HepG2 (cell line): Measurements from ENCODE around the gene SPATA33. TPM values are rescaled to one million over a fixed set of nuclear protein-coding genes. Genes with fewer than 3 reads are reported as not detected.

ENCODE experiments used
- ASH2L ChIP-seq: fragments of 300-600, 200-600 bp; sonication (generic); IDR thresholded peaks from 2 replicates; pipeline ENCODE4 v1.7.0; 2017; ENCODE audit warnings: low read depth, mild to moderate bottlenecking, moderate library complexity, mixed read lengths, low read length; ENCODE audit not compliant: insufficient read length
- CEBPB ChIP-seq: IDR thresholded peaks from 2 replicates; pipeline ENCODE4 v1.6.1; 2011; ENCODE audit warnings: low read depth, low read length, improper control_type of control experiment, borderline replicate concordance
- CHD4 ChIP-seq: fragments of 200-600 bp; sonication (generic); IDR thresholded peaks from 2 replicates; pipeline ENCODE4 v1.7.0; 2017; ENCODE audit warnings: mild to moderate bottlenecking, low read length, borderline replicate concordance
- ELF4 ChIP-seq: sonication (generic); formaldehyde crosslinking; IDR thresholded peaks from 2 replicates; pipeline ENCODE4 v1.5.0; 2020; ENCODE audit warnings: missing genetic modification reagents, mild to moderate bottlenecking, moderate library complexity, borderline replicate concordance
- FOXC1 ChIP-seq: sonication (generic); formaldehyde crosslinking; IDR thresholded peaks from 2 replicates; pipeline ENCODE4 v1.8.0; 2022; ENCODE audit warnings: mild to moderate bottlenecking, missing genetic modification reagents, borderline replicate concordance
- KDM5A ChIP-seq: fragments of 200-600 bp; sonication (generic); IDR thresholded peaks from 2 replicates; pipeline ENCODE4 v1.7.0; 2018; ENCODE audit warnings: antibody characterized with exemption, mild to moderate bottlenecking, low read length, borderline replicate concordance
- MAFF ChIP-seq: IDR thresholded peaks from 2 replicates; pipeline ENCODE4 v1.6.1; 2011; ENCODE audit warnings: low read depth, low read length, improper control_type of control experiment
- NCOA5 ChIP-seq: sonication (generic); formaldehyde crosslinking; IDR thresholded peaks from 2 replicates; pipeline ENCODE4 v1.4.0; 2020; ENCODE audit warnings: missing genetic modification reagents
- NR2C2 ChIP-seq: sonication (generic); formaldehyde crosslinking; IDR thresholded peaks from 2 replicates; pipeline ENCODE4 v1.4.0; 2020; ENCODE audit warnings: missing genetic modification reagents, mild to moderate bottlenecking, moderate library complexity, borderline replicate concordance
- NR2F1 ChIP-seq, 2 experiments: fragments of 450-650 bp in 1 of 2; formaldehyde crosslinking in 1 of 2; IDR thresholded peaks; 2 replicates each; pipeline versions ENCODE4 v1.5.0 to v1.6.1; 2016 to 2020; ENCODE audit warnings: mild to moderate bottlenecking in 1 of 2, missing compliant biosample characterization in 1 of 2, missing genetic modification reagents in 1 of 2, moderate library complexity in 1 of 2
- PHB2 ChIP-seq: fragments of 450-650 bp; IDR thresholded peaks from 2 replicates; pipeline ENCODE4 v1.6.1; 2018; ENCODE audit not compliant: partially characterized antibody
- POGZ ChIP-seq: sonication (generic); formaldehyde crosslinking; IDR thresholded peaks from 2 replicates; pipeline ENCODE4 v1.4.0; 2020; ENCODE audit warnings: mild to moderate bottlenecking, missing genetic modification reagents
- PREB ChIP-seq: sonication (generic); formaldehyde crosslinking; IDR thresholded peaks from 2 replicates; pipeline ENCODE4 v1.4.0; 2020; ENCODE audit warnings: missing genetic modification reagents
- RXRA ChIP-seq: sonication (generic); formaldehyde crosslinking; IDR thresholded peaks from 2 replicates; pipeline ENCODE4 v1.5.1; 2020; ENCODE audit warnings: missing genetic modification reagents
- SP2 ChIP-seq: sonication (generic); formaldehyde crosslinking; IDR thresholded peaks from 2 replicates; pipeline ENCODE4 v1.5.1; 2020; ENCODE audit warnings: mild to moderate bottlenecking, missing genetic modification reagents
- ZBTB7B ChIP-seq: sonication (generic); formaldehyde crosslinking; IDR thresholded peaks from 2 replicates; pipeline ENCODE4 v1.4.0; 2020; ENCODE audit warnings: missing genetic modification reagents
- ZMYM3 ChIP-seq: sonication (generic); formaldehyde crosslinking; IDR thresholded peaks from 2 replicates; pipeline ENCODE4 v1.5.1; 2020; ENCODE audit warnings: mild to moderate bottlenecking, missing genetic modification reagents
- ZNF235 ChIP-seq: sonication (generic); formaldehyde crosslinking; IDR thresholded peaks from 2 replicates; pipeline ENCODE4 v1.8.1; 2023; ENCODE audit warnings: mild to moderate bottlenecking, missing genetic modification reagents, borderline replicate concordance
- ZNF282 ChIP-seq: fragments of 450-650 bp; IDR thresholded peaks from 2 replicates; pipeline ENCODE4 v1.6.1; 2018; ENCODE audit not compliant: partially characterized antibody
- ZNF296 ChIP-seq: sonication (generic); formaldehyde crosslinking; conservative IDR thresholded peaks from 2 replicates; pipeline ENCODE4 v1.5.0; 2020; ENCODE audit warnings: mild to moderate bottlenecking, missing genetic modification reagents
- ZNF451 ChIP-seq: sonication (generic); formaldehyde crosslinking; IDR thresholded peaks from 2 replicates; pipeline ENCODE4 v1.5.0; 2020; ENCODE audit warnings: mild to moderate bottlenecking, missing genetic modification reagents
- ZNF652 ChIP-seq: IDR thresholded peaks from 2 replicates; pipeline ENCODE4 v1.6.1; 2016; ENCODE audit warnings: low read depth, borderline replicate concordance
- ZNF776 ChIP-seq: sonication (generic); formaldehyde crosslinking; IDR thresholded peaks from 2 replicates; pipeline ENCODE4 v1.4.0; 2020; ENCODE audit warnings: mild to moderate bottlenecking, missing genetic modification reagents
- ZZZ3 ChIP-seq: sonication (generic); formaldehyde crosslinking; IDR thresholded peaks from 2 replicates; pipeline ENCODE4 v1.4.0; 2020; ENCODE audit warnings: missing genetic modification reagents, mild to moderate bottlenecking, borderline replicate concordance
- polyA plus RNA-seq, 8 experiments: library from polyadenylated mRNA; depleted of rRNA in 3 of 8; stranded (reverse) in 7 of 8; unstranded in 1 of 8; fragments of >200 nt; fragmentation: Illumina TruSeq in 4 of 8; extraction: Trizol in 4 of 8; gene quantifications; 2 replicates each; pipeline versions ENCODE4 v1.2.1 to v1.2.3, GENCODE V29; 2011 to 2016; ENCODE audit warnings: low read depth in 4 of 8, missing spikeins in 1 of 8, mixed read lengths in 1 of 8; ENCODE audit not compliant: insufficient read depth in 1 of 8
- total RNA-seq, 5 experiments: library from RNA; depleted of rRNA; stranded (reverse); fragments of >200 nt; fragmentation: Illumina TruSeq; extraction: Trizol; gene quantifications; 2 replicates each; pipeline ENCODE4 v1.2.3, GENCODE V29; 2016; ENCODE audit warnings: low read depth in 1 of 5
- TF ChIP-seq, protein P1 (sequence below): sonication (generic); formaldehyde crosslinking; IDR thresholded peaks from 2 replicates; pipeline ENCODE4 v1.4.0; 2020; ENCODE audit warnings: mild to moderate bottlenecking, missing genetic modification reagents
- TF ChIP-seq, protein P2 (sequence below): sonication (generic); formaldehyde crosslinking; IDR thresholded peaks from 2 replicates; pipeline ENCODE4 v1.8.1; 2023; ENCODE audit warnings: missing genetic modification reagents, mild to moderate bottlenecking, borderline replicate concordance
- TF ChIP-seq, protein P3 (sequence below): sonication (generic); formaldehyde crosslinking; IDR thresholded peaks from 2 replicates; pipeline ENCODE4 v1.9.0; 2022; ENCODE audit warnings: missing genetic modification reagents, mild to moderate bottlenecking, borderline replicate concordance

The SPATA33 gene
- total and polyA plus RNA-seq, 2 of the 13 experiments (the other 11 are each of a cell fraction or from before 2014, with no cell fraction given), result 5.7 to 11.0 TPM

GRCh38 chr16:89657442-89658220, at the start of gene SPATA33, which contains the start of gene CHMP1A (continued):
- no peak for TF ChIP-seq CHD4
- TF ChIP-seq RXRA (CRISPR knock-in tag), result peak; percentile 64; the same call in 1 of the 2 replicates
- TF ChIP-seq ZNF776 (CRISPR knock-in tag), result 0 out of 2 replicates have a peak, but pooled peaks have one; percentile 28
- TF ChIP-seq NCOA5 (CRISPR knock-in tag), result no peak
- peak; percentile 44; the same call in 1 of the 2 replicates for TF ChIP-seq SP2
- TF ChIP-seq NR2F1 (CRISPR knock-in tag; IDR thresholded peaks at IDR 0.05), result no peak; a peak in 1 of 4 replicates
- TF ChIP-seq FOXC1 (CRISPR knock-in tag), result peak; percentile 84; the same call in 1 of the 2 replicates
- TF ChIP-seq, protein P1, sequence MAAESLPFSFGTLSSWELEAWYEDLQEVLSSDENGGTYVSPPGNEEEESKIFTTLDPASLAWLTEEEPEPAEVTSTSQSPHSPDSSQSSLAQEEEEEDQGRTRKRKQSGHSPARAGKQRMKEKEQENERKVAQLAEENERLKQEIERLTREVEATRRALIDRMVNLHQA, result 0 out of 2 replicates have a peak, but pooled peaks have one; percentile 45
- TF ChIP-seq ZNF451 (CRISPR knock-in tag), result peak; percentile 85; the same call in 1 of the 2 replicates
- TF ChIP-seq ELF4 (CRISPR knock-in tag), result peak; percentile 85; the same call in 1 of the 2 replicates
- TF ChIP-seq MAFF, result no peak
- TF ChIP-seq ZZZ3 (CRISPR knock-in tag), result peak; percentile 73; the same call in 1 of the 2 replicates
- TF ChIP-seq, protein P2, sequence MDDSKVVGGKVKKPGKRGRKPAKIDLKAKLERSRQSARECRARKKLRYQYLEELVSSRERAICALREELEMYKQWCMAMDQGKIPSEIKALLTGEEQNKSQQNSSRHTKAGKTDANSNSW, result peak; percentile 21; the same call in 1 of the 2 replicates
- TF ChIP-seq CEBPB, result no peak
- TF ChIP-seq NR2C2 (CRISPR knock-in tag), result peak; percentile 96
- TF ChIP-seq ZNF652 (CRISPR knock-in tag), result no peak
- TF ChIP-seq ZNF296 (CRISPR knock-in tag), result no peak
- TF ChIP-seq ASH2L, result peak; percentile 98
- peak; percentile 61; the same call in 1 of the 2 replicates for TF ChIP-seq ZMYM3 (CRISPR knock-in tag)
- TF ChIP-seq ZNF282, result no peak
- TF ChIP-seq PHB2, result no peak
- peak; percentile 93; the same call in 1 of the 2 replicates for TF ChIP-seq ZNF235 (CRISPR knock-in tag)
- peak; percentile 94 for TF ChIP-seq KDM5A
- 0 out of 2 replicates have a peak, but pooled peaks have one; percentile 15 for TF ChIP-seq PREB (CRISPR knock-in tag)
- TF ChIP-seq ZBTB7B (CRISPR knock-in tag), result peak; percentile 86
- TF ChIP-seq POGZ, result peak; percentile 53; the same call in 1 of the 2 replicates
- TF ChIP-seq, protein P3, sequence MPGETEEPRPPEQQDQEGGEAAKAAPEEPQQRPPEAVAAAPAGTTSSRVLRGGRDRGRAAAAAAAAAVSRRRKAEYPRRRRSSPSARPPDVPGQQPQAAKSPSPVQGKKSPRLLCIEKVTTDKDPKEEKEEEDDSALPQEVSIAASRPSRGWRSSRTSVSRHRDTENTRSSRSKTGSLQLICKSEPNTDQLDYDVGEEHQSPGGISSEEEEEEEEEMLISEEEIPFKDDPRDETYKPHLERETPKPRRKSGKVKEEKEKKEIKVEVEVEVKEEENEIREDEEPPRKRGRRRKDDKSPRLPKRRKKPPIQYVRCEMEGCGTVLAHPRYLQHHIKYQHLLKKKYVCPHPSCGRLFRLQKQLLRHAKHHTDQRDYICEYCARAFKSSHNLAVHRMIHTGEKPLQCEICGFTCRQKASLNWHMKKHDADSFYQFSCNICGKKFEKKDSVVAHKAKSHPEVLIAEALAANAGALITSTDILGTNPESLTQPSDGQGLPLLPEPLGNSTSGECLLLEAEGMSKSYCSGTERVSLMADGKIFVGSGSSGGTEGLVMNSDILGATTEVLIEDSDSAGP (CRISPR knock-in tag), result peak; percentile 90
